DND-41 (cell line): ENCODE data around the gene PDE7B.

ENCODE experiments used
- ATAC-seq: fragments of 200-7000 bp; cut with Tn5 transposase; 3 replicates; pipeline ENCODE4 v1.9.1; 2021; ENCODE audit warnings: low read depth; ENCODE audit not compliant: insufficient read depth
- DNase-seq: peaks from one replicate; pipeline ENCODE4 v3.0.0-alpha.2; 2020
- H2AFZ ChIP-seq: 2 replicates; pipeline ENCODE4 v1.6.0; 2012; ENCODE audit warnings: low read depth, low read length
- H3K27ac ChIP-seq: 2 replicates; pipeline ENCODE4 v1.5.1; 2012; ENCODE audit warnings: low read length, inconsistent platforms
- H3K27me3 ChIP-seq: fragments of 200-600 bp; sonication (generic); 2 replicates; pipeline ENCODE4 v1.6.0; 2012; ENCODE audit warnings: low read length, mild to moderate bottlenecking, inconsistent platforms; ENCODE audit not compliant: insufficient read depth, poor library complexity
- H3K36me3 ChIP-seq: 2 replicates; pipeline ENCODE4 v1.5.1; 2012; ENCODE audit warnings: low read length, inconsistent platforms; ENCODE audit not compliant: insufficient read depth
- H3K4me1 ChIP-seq: 2 replicates; pipeline ENCODE4 v1.5.1; 2012; ENCODE audit warnings: mild to moderate bottlenecking, low read length; ENCODE audit not compliant: insufficient read depth
- H3K4me2 ChIP-seq: 2 replicates; pipeline ENCODE4 v1.6.0; 2012; ENCODE audit warnings: mild to moderate bottlenecking, moderate library complexity, low read length, inconsistent platforms; ENCODE audit not compliant: insufficient read depth
- H3K4me3 ChIP-seq, 2 experiments: fragments of 200-600 bp in 1 of 2; shearing (Covaris generic) in 1 of 2; 2 replicates each; pipeline ENCODE4 v1.5.1; 2012 to 2016; ENCODE audit warnings: inconsistent platforms in 2 of 2, low read length in 2 of 2, mild to moderate bottlenecking in 2 of 2, low read depth in 1 of 2, moderate library complexity in 1 of 2
- H3K79me2 ChIP-seq: 2 replicates; pipeline ENCODE4 v1.6.0; 2012; ENCODE audit warnings: low read length, inconsistent platforms; ENCODE audit not compliant: insufficient read depth
- H3K9ac ChIP-seq: 2 replicates; pipeline ENCODE4 v1.6.0; 2012; ENCODE audit warnings: low read depth, mild to moderate bottlenecking, inconsistent platforms, low read length, moderate library complexity
- H3K9me3 ChIP-seq: 2 replicates; pipeline ENCODE4 v1.5.1; 2012; ENCODE audit warnings: low read length, moderate library complexity, mild to moderate bottlenecking, inconsistent platforms; ENCODE audit not compliant: insufficient read depth, severe bottlenecking
- H4K20me1 ChIP-seq: 2 replicates; pipeline ENCODE4 v1.6.0; 2012; ENCODE audit warnings: low read length; ENCODE audit not compliant: insufficient read depth
- CTCF ChIP-seq: IDR thresholded peaks from 2 replicates; pipeline ENCODE4 v1.5.1; 2012; ENCODE audit warnings: borderline replicate concordance, low read length, moderate library complexity, mild to moderate bottlenecking; ENCODE audit not compliant: poor library complexity, severe bottlenecking; ENCODE audit errors: extremely low read depth
- EZH2 ChIP-seq: IDR thresholded peaks from 3 replicates; pipeline ENCODE4 v1.6.1; 2012; ENCODE audit warnings: borderline replicate concordance, low read depth, mild to moderate bottlenecking, moderate library complexity, low read length, inconsistent platforms; ENCODE audit not compliant: severe bottlenecking

Gene PDE7B

GRCh38 chr6:136146130-136146529, 294.6 kb downstream of the PDE7B start:
- peaks cover 3% of the 10 kb centered on the region for H3K27me3 ChIP-seq

GRCh38 chr6:136147342-136147741, 295.8 kb downstream of the PDE7B start:
- no peak overlapping the region for H3K9ac ChIP-seq
- no peak overlapping the region for H2AFZ ChIP-seq
- ATAC-seq (no peak), DNase-seq (no peak)
- peaks cover 3% of the 10 kb centered on the region for H3K27me3 ChIP-seq
- H3K9me3 ChIP-seq, result no peaks in the 10 kb centered on the region
- H3K4me2 ChIP-seq, result no peak overlapping the region
- H3K4me3 ChIP-seq, result no peak overlapping the region
- H3K79me2 ChIP-seq, result no peaks in the 10 kb centered on the region
- H3K4me1 ChIP-seq, result no peaks in the 10 kb centered on the region
- no peaks in the 10 kb centered on the region for H3K36me3 ChIP-seq
- TF ChIP-seq EZH2 (no peak), CTCF (no peak)
- no peak overlapping the region for H3K27ac ChIP-seq
- no peaks in the 10 kb centered on the region for H4K20me1 ChIP-seq

More at GRCh38 chr6:136146130-136146529, 294.6 kb downstream of the PDE7B start:
- no peak for ATAC-seq
- Histone ChIP-seq H3K4me1 (no peaks in the 10 kb centered on the region), H3K36me3 (no peaks in the 10 kb centered on the region), H3K4me2 (no peak overlapping the region), H2AFZ (no peak overlapping the region), H3K4me3 (no peak overlapping the region), H3K9ac (no peak overlapping the region), H3K79me2 (no peaks in the 10 kb centered on the region), H3K27ac (no peak overlapping the region), H3K9me3 (no peaks in the 10 kb centered on the region), H4K20me1 (no peaks in the 10 kb centered on the region)
- TF ChIP-seq CTCF (no peak), EZH2 (no peak)
- DNase-seq, result no peak

- H3K79me2 ChIP-seq, result no peaks in the 10 kb centered on the region
- no peak overlapping the region for H3K4me2 ChIP-seq
- H3K27ac ChIP-seq, result no peak overlapping the region
- H2AFZ ChIP-seq, result no peak overlapping the region
- TF ChIP-seq EZH2, result no peak
- no peak overlapping the region for H3K9ac ChIP-seq
- peaks cover 4% of the 10 kb centered on the region for H3K27me3 ChIP-seq
- DNase-seq, result no peak
- no peak overlapping the region for H3K4me3 ChIP-seq
- no peaks in the 10 kb centered on the region for H3K9me3 ChIP-seq
- no peak for ATAC-seq
- H3K4me1 ChIP-seq, result no peaks in the 10 kb centered on the region
- no peaks in the 10 kb centered on the region for H3K36me3 ChIP-seq
- no peaks in the 10 kb centered on the region for H4K20me1 ChIP-seq
Measured at GRCh38 chr6:136148051-136148450, 296.6 kb downstream of the PDE7B start.

- Histone ChIP-seq H3K4me1 (no peaks in the 10 kb centered on the region), H3K9me3 (no peaks in the 10 kb centered on the region), H2AFZ (no peak overlapping the region), H3K79me2 (no peaks in the 10 kb centered on the region), H3K27ac (no peak overlapping the region), H3K4me3 (no peak overlapping the region), H4K20me1 (no peaks in the 10 kb centered on the region), H3K27me3 (peaks cover 6% of the 10 kb centered on the region), H3K36me3 (no peaks in the 10 kb centered on the region), H3K9ac (no peak overlapping the region), H3K4me2 (no peak overlapping the region)
- TF ChIP-seq EZH2 (no peak), CTCF (no peak)
- DNase-seq (no peak), ATAC-seq (no peak)
Measured at GRCh38 chr6:136148523-136148922, 297.0 kb downstream of the PDE7B start.
